Skeletal muscle satellite cell (primary cell): ENCODE data around the gene RPL7L1.
"Not testable (repeated sequence)": the region's sequence is repeated elsewhere in the genome, so short reads cannot be mapped to it uniquely, and the experiment has no call there.

ENCODE experiments used
- H3K27me3 ChIP-seq: 2 replicates; pipeline ENCODE4 v1.7.0; 2013; ENCODE audit warnings: low read length; ENCODE audit not compliant: control insufficient read depth, insufficient read depth
- H3K36me3 ChIP-seq: 2 replicates; pipeline ENCODE4 v1.7.0; 2013; ENCODE audit warnings: mild to moderate bottlenecking, control low read depth, low read length; ENCODE audit not compliant: insufficient read depth
- H3K4me1 ChIP-seq: 2 replicates; pipeline ENCODE4 v1.7.0; 2013; ENCODE audit warnings: low read length; ENCODE audit not compliant: control insufficient read depth, insufficient read depth
- H3K4me2 ChIP-seq: 2 replicates; pipeline ENCODE4 v1.7.0; 2013; ENCODE audit warnings: mild to moderate bottlenecking, low read length
- H3K4me3 ChIP-seq: 2 replicates; pipeline ENCODE4 v1.7.0; 2013; ENCODE audit warnings: low read length
- H3K9ac ChIP-seq: 2 replicates; pipeline ENCODE4 v1.7.0; 2013; ENCODE audit warnings: mild to moderate bottlenecking, low read depth, low read length, moderate library complexity
- H3K9me3 ChIP-seq: replicated peaks from 2 replicates; pipeline ENCODE4 v1.7.0; 2013; ENCODE audit warnings: mild to moderate bottlenecking, control low read depth, low read length

RPL7L1 gene

GRCh38 chr6:42870145-42870936, 9.1 kb upstream of the RPL7L1 start:
- Histone ChIP-seq H3K4me1 (no peaks in the 10 kb centered on the region), H3K9ac (no peak overlapping the region), H3K36me3 (peaks cover 10% of the 10 kb centered on the region), H3K9me3 (no peaks in the 10 kb centered on the region), H3K4me3 (no peak overlapping the region), H3K4me2 (no peak overlapping the region), H3K27me3 (no peaks in the 10 kb centered on the region)

- Histone ChIP-seq H3K9me3 (no peaks in the 10 kb centered on the region), H3K9ac (no peak overlapping the region), H3K4me1 (no peaks in the 10 kb centered on the region), H3K27me3 (no peaks in the 10 kb centered on the region), H3K4me2 (no peak overlapping the region), H3K36me3 (peaks cover 5% of the 10 kb centered on the region), H3K4me3 (no peak overlapping the region)
Observed at GRCh38 chr6:42871711-42872110, 7.7 kb upstream of the RPL7L1 start.

- Histone ChIP-seq H3K36me3 (no peaks in the 10 kb centered on the region), H3K9me3 (no peaks in the 10 kb centered on the region), H3K27me3 (no peaks in the 10 kb centered on the region), H3K4me2 (no peak overlapping the region), H3K4me1 (no peaks in the 10 kb centered on the region), H3K4me3 (no peak overlapping the region), H3K9ac (no peak overlapping the region)
Observed at GRCh38 chr6:42873313-42873712, 6.1 kb upstream of the RPL7L1 start.

DNA sequence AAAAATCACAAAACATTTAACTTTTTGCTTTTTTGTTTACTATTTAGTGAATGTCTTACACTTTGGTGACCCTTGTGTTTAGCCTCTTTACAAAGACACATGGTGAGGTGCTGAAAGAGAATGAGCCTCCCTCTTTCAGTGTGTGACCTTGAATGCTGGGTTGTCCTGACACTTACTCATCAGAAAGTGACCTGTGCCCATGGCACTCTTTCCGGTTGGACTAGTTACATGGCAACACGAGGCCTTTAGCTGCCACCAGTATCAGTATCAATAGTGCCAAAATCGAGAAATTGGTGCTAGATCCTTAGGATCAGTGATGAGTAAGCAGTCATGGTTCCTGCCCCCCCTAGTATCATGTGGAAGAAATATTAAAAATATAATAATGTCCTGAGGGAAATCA, 1.7 kb upstream of the RPL7L1 start:
- no peak overlapping the region for H3K4me3 ChIP-seq
- H3K27me3 ChIP-seq = no peaks in the 10 kb centered on the region
- H3K4me2 ChIP-seq = no peak overlapping the region
- H3K36me3 ChIP-seq = peaks cover 2% of the 10 kb centered on the region
- no peaks in the 10 kb centered on the region for H3K9me3 ChIP-seq
- peaks cover 11% of the 10 kb centered on the region for H3K4me1 ChIP-seq
- H3K9ac ChIP-seq = no peak overlapping the region

DNA sequence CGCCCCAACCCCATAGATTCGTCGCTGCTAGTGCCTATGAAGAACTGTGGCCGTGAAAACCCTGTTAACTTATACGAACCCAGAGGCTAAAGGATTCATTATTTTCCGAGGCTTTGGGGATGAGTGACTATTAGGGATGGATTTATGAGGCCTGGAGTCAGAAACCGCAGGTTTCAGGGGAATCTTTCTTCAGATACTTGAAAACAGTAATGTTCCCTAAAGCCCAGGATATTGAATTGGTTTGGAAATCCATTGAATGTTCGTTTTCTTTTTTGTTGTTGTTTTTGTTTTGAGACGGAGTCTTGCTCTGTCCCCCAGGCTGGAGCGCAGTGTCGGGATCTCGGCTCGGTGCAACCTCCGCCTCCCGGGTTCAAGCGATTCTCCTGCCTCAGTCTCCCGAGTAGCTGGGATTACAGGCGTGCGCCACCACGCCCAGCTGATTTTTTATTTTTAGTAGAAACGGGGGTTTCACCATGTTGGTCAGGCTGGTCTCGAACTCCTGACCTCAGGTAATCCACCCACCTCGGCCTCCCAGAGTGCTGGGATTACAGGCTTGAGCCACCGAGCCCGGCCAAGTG, 913 bp downstream of the RPL7L1 start:
- Histone ChIP-seq H3K4me3 (peak overlapping the region; percentile 92), H3K4me2 (peak overlapping the region; percentile 96), H3K36me3 (peaks cover 27% of the 10 kb centered on the region), H3K4me1 (peaks cover 11% of the 10 kb centered on the region), H3K9ac (peak overlapping the region; percentile 97)
- not testable (repeated sequence) for H3K9me3 ChIP-seq, H3K27me3 ChIP-seq

- not testable (repeated sequence) for H3K27me3 ChIP-seq, H3K9me3 ChIP-seq
- Histone ChIP-seq H3K4me2 (peak overlapping the region; percentile 96), H3K4me1 (peaks cover 11% of the 10 kb centered on the region), H3K4me3 (peak overlapping the region; percentile 92), H3K36me3 (peaks cover 32% of the 10 kb centered on the region), H3K9ac (peak overlapping the region; percentile 97)
Observed at GRCh38 chr6:42880871-42881270, 1.5 kb downstream of the RPL7L1 start.

GRCh38 chr6:42885702-42886101, 6.3 kb downstream of the RPL7L1 start:
- Histone ChIP-seq H3K36me3 (peaks cover 35% of the 10 kb centered on the region), H3K9ac (no peak overlapping the region), H3K9me3 (no peaks in the 10 kb centered on the region), H3K27me3 (no peaks in the 10 kb centered on the region), H3K4me2 (no peak overlapping the region), H3K4me1 (peaks cover 12% of the 10 kb centered on the region), H3K4me3 (no peak overlapping the region)

DNA sequence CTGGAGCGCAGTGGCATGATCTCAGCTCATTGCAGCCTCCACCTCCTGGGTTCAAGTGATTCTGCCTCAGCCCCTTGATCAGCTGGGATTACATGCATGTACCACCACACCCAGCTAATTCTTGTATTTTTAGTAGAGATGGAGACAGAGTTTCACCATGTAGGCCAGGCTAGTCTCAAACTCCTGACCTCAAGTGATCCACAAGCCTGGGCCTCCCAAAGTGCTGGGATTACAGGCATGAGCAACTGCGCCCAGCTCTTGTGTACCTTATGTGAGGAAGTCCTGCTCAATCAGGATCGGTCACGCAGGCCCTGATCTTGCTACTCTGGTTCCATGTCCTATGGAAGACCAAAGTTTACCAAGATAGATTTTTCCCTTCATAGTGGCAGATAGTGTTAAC, 8.8 kb downstream of the RPL7L1 start:
- peaks cover 14% of the 10 kb centered on the region for H3K4me1 ChIP-seq
- H3K27me3 ChIP-seq, H3K9me3 ChIP-seq, H3K4me3 ChIP-seq, H3K9ac ChIP-seq, H3K4me2 ChIP-seq: not testable (repeated sequence)
- H3K36me3 ChIP-seq = peaks cover 28% of the 10 kb centered on the region

DNA sequence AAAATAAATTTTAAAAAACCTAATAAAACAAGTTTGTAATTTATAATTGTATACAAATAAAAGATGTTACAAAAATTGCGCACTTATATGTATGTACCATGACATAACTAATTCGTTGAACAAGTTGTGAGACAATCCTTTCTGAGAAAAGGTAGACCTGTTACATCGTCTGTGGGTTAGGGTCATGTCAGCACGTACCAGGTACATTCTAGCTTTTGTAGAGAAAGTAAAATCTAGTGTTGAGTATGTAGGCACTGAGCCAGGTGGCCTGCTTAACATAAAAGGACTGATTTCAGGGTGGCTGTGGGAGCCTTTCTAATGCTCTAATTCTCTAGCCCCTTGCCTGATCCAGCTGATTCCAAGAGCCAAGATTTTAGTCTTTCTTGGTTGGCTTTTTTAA, 10.4 kb downstream of the RPL7L1 start:
- H3K4me3 ChIP-seq = peak overlapping the region; percentile 89
- H3K4me2 ChIP-seq = peak overlapping the region; percentile 91
- H3K36me3 ChIP-seq = peaks cover 12% of the 10 kb centered on the region
- no peaks in the 10 kb centered on the region for H3K9me3 ChIP-seq
- H3K9ac ChIP-seq = peak overlapping the region; percentile 96
- H3K27me3 ChIP-seq = no peaks in the 10 kb centered on the region
- peaks cover 14% of the 10 kb centered on the region for H3K4me1 ChIP-seq

GRCh38 chr6:42890311-42891198, 11.1 kb downstream of the RPL7L1 start:
- Histone ChIP-seq H3K4me2 (peak overlapping the region; percentile 91), H3K36me3 (peaks cover 6% of the 10 kb centered on the region), H3K4me1 (peaks cover 14% of the 10 kb centered on the region), H3K9me3 (no peaks in the 10 kb centered on the region), H3K9ac (peak overlapping the region; percentile 96), H3K27me3 (no peaks in the 10 kb centered on the region), H3K4me3 (peak overlapping the region; percentile 89)

- peak overlapping the region; percentile 91 for H3K4me2 ChIP-seq
- no peaks in the 10 kb centered on the region for H3K36me3 ChIP-seq
- peak overlapping the region; percentile 96 for H3K9ac ChIP-seq
- H3K4me3 ChIP-seq = peak overlapping the region; percentile 89
- H3K4me1 ChIP-seq = peaks cover 14% of the 10 kb centered on the region
- no peaks in the 10 kb centered on the region for H3K27me3 ChIP-seq
- H3K9me3 ChIP-seq = no peaks in the 10 kb centered on the region
Observed at GRCh38 chr6:42891199-42891722, 11.8 kb downstream of the RPL7L1 start.
